ENCODE data around the gene BABAM1.

The BABAM1 gene

GRCh38 chr19:17266975-17267788, at the start of gene BABAM1:
Gene BABAM1, plus strand, starts transcription at chr19:17267443. Its CDS starts 1,364 bp downstream, at chr19:17268807.
- peak; percentile 97 to 99 for DNase-seq

DNA sequence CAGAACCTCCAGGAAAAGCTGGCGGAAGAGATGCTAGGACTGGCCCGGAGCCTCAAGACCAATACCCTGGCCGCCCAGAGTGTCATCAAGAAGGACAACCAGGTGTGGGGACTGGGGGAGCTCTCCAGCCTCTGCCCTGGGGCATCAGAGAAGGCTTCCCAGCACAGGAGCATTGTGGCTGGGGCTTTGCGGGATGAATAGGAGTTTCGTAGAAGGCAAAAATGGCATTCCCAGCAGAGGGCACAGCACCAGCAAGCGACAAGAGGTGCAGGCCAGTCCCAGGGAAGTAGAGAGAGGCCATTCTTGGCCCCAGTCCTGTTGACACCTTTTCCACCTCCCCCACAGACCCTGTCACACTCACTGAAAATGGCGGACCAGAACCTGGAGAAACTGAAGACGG, 48.0 kb upstream of the BABAM1 start:
- DNase-seq: no peak

- DNase-seq: no peak
Measured at GRCh38 chr19:17220207-17220758, 47.0 kb upstream of the BABAM1 start.

DNA sequence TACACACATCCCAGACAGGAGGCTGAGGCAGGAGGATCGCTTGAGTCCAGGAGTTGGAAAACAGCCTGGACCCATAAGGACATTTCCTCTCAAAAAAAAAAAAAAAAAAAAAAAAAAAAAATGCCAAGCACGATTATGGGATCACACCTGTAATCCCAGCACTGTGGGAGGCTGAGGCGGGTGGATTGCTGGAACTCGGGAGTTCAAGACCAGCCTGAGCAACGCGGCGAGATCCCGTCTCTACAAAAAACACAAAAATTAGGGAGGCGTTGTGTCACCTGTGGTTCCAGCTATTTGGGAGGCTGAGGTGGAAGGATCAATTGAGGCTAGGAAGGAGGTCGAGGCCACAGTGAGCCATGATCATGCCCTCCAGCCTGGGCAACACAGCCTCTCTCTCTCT, 42.2 kb upstream of the BABAM1 start:
- no peak for DNase-seq

- DNase-seq: peak; percentile 97 to 99
Measured at GRCh38 chr19:17226002-17226933, 41.0 kb upstream of the BABAM1 start, which contains the start of gene OCEL1. Gene OCEL1, plus strand, starts transcription at chr19:17226226. Its CDS starts 22 bp downstream, at chr19:17226248.

DNA sequence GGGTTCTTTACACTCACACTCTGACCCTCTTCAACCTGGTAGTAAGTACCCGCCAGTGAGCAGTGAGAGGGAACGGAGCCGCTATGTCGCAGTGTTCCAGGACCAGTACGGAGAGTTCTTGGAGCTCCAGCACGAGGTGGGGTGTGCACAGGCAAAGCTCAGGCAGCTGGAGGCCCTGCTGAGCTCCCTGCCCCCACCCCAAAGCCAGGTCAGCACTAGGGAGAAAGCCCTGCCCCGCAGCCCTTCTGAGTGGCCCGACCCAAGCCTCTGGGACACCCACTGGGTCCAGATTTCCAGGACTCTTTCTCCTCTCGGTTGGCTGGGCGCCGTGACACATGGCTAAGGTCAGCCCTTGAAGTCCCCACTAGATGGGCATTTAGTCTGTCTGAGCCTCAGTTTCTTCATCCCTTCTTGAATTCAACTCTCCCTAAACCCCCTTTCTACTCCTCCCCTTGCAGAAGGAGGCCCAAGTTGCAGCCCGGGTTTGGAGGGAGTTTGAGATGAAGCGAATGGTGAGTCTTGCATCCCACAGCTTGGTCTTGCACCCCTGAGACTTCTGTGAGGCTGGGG, 39.4 kb upstream of the BABAM1 start:
- DNase-seq: no peak

DNA sequence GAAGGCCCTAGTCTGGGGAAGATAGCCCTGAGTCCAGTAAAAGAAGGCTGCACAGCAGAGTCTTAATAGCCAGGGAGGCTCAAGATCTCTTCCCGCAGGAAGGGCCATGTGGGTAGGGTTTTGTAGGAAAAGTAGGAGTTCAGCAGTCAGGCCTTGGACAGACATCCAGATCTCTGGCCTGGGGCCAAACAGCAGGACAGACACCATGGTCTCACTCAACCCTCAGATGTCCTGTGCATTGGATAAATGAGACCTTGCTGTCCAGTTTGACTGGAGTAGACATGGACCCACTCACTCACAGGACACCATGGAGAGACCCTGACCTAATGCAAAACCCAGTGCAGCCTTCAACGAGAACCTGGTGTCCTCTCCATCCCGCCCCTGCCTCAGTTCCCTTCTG, 37.4 kb upstream of the BABAM1 start:
- DNase-seq: no peak

DNA sequence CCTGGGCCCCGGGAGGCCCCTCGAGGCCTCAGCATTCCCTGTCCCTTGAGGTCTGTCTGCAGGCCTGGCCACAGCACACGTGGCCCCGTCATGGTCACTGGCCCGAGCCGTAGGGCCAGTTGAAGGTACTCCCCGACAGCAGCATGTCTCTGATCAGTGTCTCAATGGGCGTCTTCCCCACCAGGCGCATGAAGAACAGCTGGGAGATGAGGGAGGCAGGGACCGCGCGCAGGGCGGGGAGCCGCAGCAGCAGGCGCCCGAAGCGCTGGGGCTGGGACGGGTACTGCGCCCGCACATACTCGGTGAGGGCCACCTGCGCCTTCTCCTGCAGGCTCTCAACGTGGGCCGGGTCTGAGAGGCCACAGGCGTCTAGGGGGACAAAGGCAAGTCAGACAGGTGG, 35.0 kb upstream of the BABAM1 start:
- DNase-seq: no peak

- DNase-seq: no peak
Measured at GRCh38 chr19:17234911-17235299, 32.3 kb upstream of the BABAM1 start.

GRCh38 chr19:17235300-17235970, 31.8 kb upstream of the BABAM1 start:
- peak; percentile 50 for DNase-seq

- DNase-seq: no peak
Measured at GRCh38 chr19:17235971-17236777, 31.1 kb upstream of the BABAM1 start.

- no peak for DNase-seq
Measured at GRCh38 chr19:17236811-17237543, 30.3 kb upstream of the BABAM1 start.

- no peak for DNase-seq
Measured at GRCh38 chr19:17237747-17238706, 29.2 kb upstream of the BABAM1 start.

GRCh38 chr19:17240062-17240752, 27.0 kb upstream of the BABAM1 start:
- no peak for DNase-seq

- DNase-seq: no peak
Measured at GRCh38 chr19:17240826-17241399, 26.3 kb upstream of the BABAM1 start.

DNA sequence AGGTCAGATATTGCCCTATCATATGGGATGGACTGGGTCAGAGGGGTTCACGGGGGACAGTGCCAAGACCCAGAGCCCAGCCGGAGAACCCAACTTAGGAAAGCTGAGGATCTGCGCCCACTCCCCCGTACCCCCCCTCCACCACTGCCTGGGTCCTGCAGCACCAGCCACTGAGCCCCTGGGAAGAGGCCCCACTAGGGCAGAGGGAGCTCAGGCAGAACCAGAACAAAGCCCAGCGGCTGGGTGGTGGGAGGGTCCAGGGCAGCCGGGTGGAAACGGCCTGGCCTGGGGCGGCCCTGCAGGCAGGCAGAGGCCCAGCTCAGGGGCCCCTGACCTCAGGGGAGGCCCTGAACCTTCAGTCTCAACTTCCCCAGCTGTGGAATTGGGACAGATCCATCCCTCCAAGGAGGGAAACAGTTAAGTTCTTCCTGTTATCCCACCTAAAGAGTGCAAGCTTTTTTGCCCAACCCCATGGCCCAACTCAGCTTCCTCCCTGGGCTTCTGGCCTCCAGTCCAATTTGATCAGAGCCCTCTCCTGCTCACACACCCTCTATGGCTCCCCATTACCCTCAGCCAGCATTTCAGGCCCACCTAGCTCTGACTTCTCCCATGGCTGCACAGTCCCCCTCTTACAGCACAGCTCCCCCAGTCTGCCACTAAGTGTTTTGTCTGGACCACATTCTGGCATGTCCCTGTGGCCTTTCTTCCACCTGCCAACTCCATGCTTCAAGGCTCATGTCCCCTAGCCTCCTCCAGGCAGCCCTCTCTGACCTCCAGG, 24.6 kb upstream of the BABAM1 start:
- DNase-seq: no peak

DNA sequence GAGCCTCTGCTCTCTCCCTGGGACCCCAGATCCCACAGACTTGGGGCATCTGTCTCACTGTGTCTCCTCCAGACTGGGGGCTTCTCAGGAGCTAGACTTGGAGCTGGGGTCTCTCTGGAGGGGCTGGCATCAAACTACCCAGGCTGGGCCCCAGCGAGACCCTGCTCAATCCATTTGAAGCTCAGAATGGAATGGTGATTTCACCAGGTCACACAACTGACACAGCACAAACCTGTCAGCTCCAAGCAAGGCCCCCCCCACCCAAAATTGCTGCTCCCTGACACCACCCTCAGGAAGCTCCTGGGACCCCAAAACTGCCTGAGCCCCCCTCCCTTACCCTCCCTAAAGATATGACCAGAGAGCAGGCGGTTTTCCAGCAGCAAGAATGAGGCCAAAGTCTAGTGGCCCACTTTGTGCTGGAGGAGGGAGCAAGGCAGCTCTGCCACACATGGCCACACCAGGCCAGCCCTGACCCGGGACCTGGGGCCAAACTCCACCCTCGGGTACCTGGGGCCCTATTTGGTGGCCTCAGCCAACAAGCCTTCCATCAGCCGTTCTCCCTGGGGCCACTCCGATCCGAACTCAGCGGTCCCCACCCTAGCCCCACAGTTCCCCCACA, 23.9 kb upstream of the BABAM1 start:
- DNase-seq: no peak

Data from hippocampal formation (tissue), 2 donors.